ENCODE data around the gene NTM.
"Not testable (repeated sequence)": the region's sequence is repeated elsewhere in the genome, so short reads cannot be mapped to it uniquely, and the experiment has no call there.

Gene NTM

GRCh38 chr11:131677828-131678470 lies 307.5 kb downstream of the NTM start:
- no peak for DNase-seq (ENCODE audit: extremely low spot score, insufficient read length, low read depth)
- no peak for FAIRE-seq

GRCh38 chr11:131678658-131679340 lies 308.4 kb downstream of the NTM start:
- FAIRE-seq (no peak), DNase-seq (ENCODE audit: extremely low spot score, insufficient read length, low read depth) (no peak)

- not testable (repeated sequence) for DNase-seq (ENCODE audit: extremely low spot score, insufficient read length, low read depth)
- FAIRE-seq, result peak; percentile 75
Measured at GRCh38 chr11:131680448-131680847, 310.0 kb downstream of the NTM start.

- FAIRE-seq, result no peak
Measured at GRCh38 chr11:131681920-131682319, 311.5 kb downstream of the NTM start.

GRCh38 chr11:131682373-131683015 lies 312.1 kb downstream of the NTM start:
- no peak for DNase-seq (ENCODE audit: extremely low spot score, insufficient read length, low read depth)
- FAIRE-seq, result no peak

More at GRCh38 chr11:131681920-131682319, 311.5 kb downstream of the NTM start:
- DNase-seq (ENCODE audit: extremely low spot score, insufficient read length, low read depth), result no peak

GRCh38 chr11:131683131-131683530 lies 312.7 kb downstream of the NTM start:
- FAIRE-seq (no peak), DNase-seq (ENCODE audit: extremely low spot score, insufficient read length, low read depth) (no peak)

- DNase-seq (ENCODE audit: extremely low spot score, insufficient read length, low read depth) (no peak), FAIRE-seq (no peak)
Measured at GRCh38 chr11:131683666-131684065, 313.3 kb downstream of the NTM start.

- no peak for FAIRE-seq
- no peak for DNase-seq (ENCODE audit: extremely low spot score, insufficient read length, low read depth)
Measured at GRCh38 chr11:131684111-131685060, 314.0 kb downstream of the NTM start.

GRCh38 chr11:131685206-131685605 lies 314.8 kb downstream of the NTM start:
- no peak for DNase-seq (ENCODE audit: extremely low spot score, insufficient read length, low read depth)

GRCh38 chr11:131685906-131686305 lies 315.5 kb downstream of the NTM start:
- no peak for DNase-seq (ENCODE audit: extremely low spot score, insufficient read length, low read depth)
- FAIRE-seq, result no peak

More at GRCh38 chr11:131685206-131685605, 314.8 kb downstream of the NTM start:
- no peak for FAIRE-seq

- DNase-seq (ENCODE audit: extremely low spot score, insufficient read length, low read depth) (no peak), FAIRE-seq (no peak)
Measured at GRCh38 chr11:131686836-131687235, 316.4 kb downstream of the NTM start.

GRCh38 chr11:131687291-131688047 lies 317.1 kb downstream of the NTM start:
- FAIRE-seq, result no peak

GRCh38 chr11:131688048-131688693 lies 317.8 kb downstream of the NTM start:
- DNase-seq (ENCODE audit: extremely low spot score, insufficient read length, low read depth) (peak; percentile 45), FAIRE-seq (no peak)

More at GRCh38 chr11:131687291-131688047, 317.1 kb downstream of the NTM start:
- DNase-seq (ENCODE audit: extremely low spot score, insufficient read length, low read depth), result no peak

GRCh38 chr11:131689049-131689925 lies 318.9 kb downstream of the NTM start:
- FAIRE-seq (no peak), DNase-seq (ENCODE audit: extremely low spot score, insufficient read length, low read depth) (no peak)

- no peak for FAIRE-seq
Measured at GRCh38 chr11:131690362-131690761, 319.9 kb downstream of the NTM start.

GRCh38 chr11:131690776-131691175 lies 320.4 kb downstream of the NTM start:
- FAIRE-seq (no peak), DNase-seq (ENCODE audit: extremely low spot score, insufficient read length, low read depth) (no peak)

More at GRCh38 chr11:131690362-131690761, 319.9 kb downstream of the NTM start:
- no peak for DNase-seq (ENCODE audit: extremely low spot score, insufficient read length, low read depth)

GRCh38 chr11:131691181-131692041 lies 321.0 kb downstream of the NTM start:
- DNase-seq (ENCODE audit: extremely low spot score, insufficient read length, low read depth) (no peak), FAIRE-seq (no peak)

All from GM18507 (cell line).